Neural progenitor cell (in vitro differentiated cells): ENCODE data around the gene TOMM40L. TPM values are rescaled to one million over a fixed set of nuclear protein-coding genes. Genes with fewer than 3 reads are reported as not detected.

Experiments used
- DNase-seq: peaks from one replicate; pipeline ENCODE4 v3.0.0-alpha.2; 2016; ENCODE audit warnings: low spot score
- H2AFZ ChIP-seq: fragments of 200-600 bp; sonication (generic); replicated peaks from 2 replicates; pipeline ENCODE4 v1.6.1; 2016; ENCODE audit warnings: antibody characterized with exemption
- H3F3A ChIP-seq: fragments of 200-600 bp; sonication (generic); 2 replicates; pipeline ENCODE4 v1.6.1; 2016; ENCODE audit warnings: antibody characterized with exemption, low read depth
- H3K27ac ChIP-seq: fragments of 200-600 bp; sonication (generic); 2 replicates; pipeline ENCODE4 v1.5.1; 2016; ENCODE audit warnings: mild to moderate bottlenecking
- H3K27me3 ChIP-seq: fragments of 200-600 bp; sonication (generic); 2 replicates; pipeline ENCODE4 v1.6.1; 2016; ENCODE audit warnings: mild to moderate bottlenecking, moderate library complexity
- H3K36me3 ChIP-seq: fragments of 200-600 bp; sonication (generic); 2 replicates; pipeline ENCODE4 v1.5.1; 2016
- H3K4me1 ChIP-seq: fragments of 200-600 bp; sonication (generic); 2 replicates; pipeline ENCODE4 v1.6.1; 2016; ENCODE audit warnings: mixed run types
- H3K4me2 ChIP-seq: fragments of 200-600 bp; sonication (generic); 2 replicates; pipeline ENCODE4 v1.6.1; 2016
- H3K4me3 ChIP-seq: fragments of 200-600 bp; sonication (generic); 2 replicates; pipeline ENCODE4 v1.5.1; 2016
- H3K79me2 ChIP-seq: fragments of 200-600 bp; sonication (generic); 2 replicates; pipeline ENCODE4 v1.6.1; 2016; ENCODE audit warnings: low read depth
- H3K9ac ChIP-seq: fragments of 200-600 bp; sonication (generic); 2 replicates; pipeline ENCODE4 v1.6.1; 2016
- H3K9me3 ChIP-seq: fragments of 200-600 bp; sonication (generic); 2 replicates; pipeline ENCODE4 v1.5.1; 2016; ENCODE audit warnings: low read depth
- H4K20me1 ChIP-seq: fragments of 200-600 bp; sonication (generic); 2 replicates; pipeline ENCODE4 v1.6.1; 2016; ENCODE audit warnings: low read depth
- H3K27ac Mint-ChIP-seq: 3 replicates; pipeline ENCODE4 v1.8.0; 2021; ENCODE audit warnings: mixed read lengths
- H3K27me3 Mint-ChIP-seq: 2 replicates; pipeline ENCODE4 v1.8.0; 2022; ENCODE audit warnings: low read depth, mild to moderate bottlenecking, inconsistent platforms, moderate library complexity, mixed read lengths; ENCODE audit not compliant: insufficient read depth
- H3K36me3 Mint-ChIP-seq: 3 replicates; pipeline ENCODE4 v1.8.0; 2021; ENCODE audit warnings: mixed read lengths
- H3K4me1 Mint-ChIP-seq: 3 replicates; pipeline ENCODE4 v1.8.0; 2021; ENCODE audit warnings: mixed read lengths
- H3K4me3 Mint-ChIP-seq: 3 replicates; pipeline ENCODE4 v1.8.0; 2021; ENCODE audit warnings: mild to moderate bottlenecking, moderate library complexity, mixed read lengths
- H3K9me3 Mint-ChIP-seq: 3 replicates; pipeline ENCODE4 v1.8.0; 2020; ENCODE audit warnings: mixed read lengths
- CTCF ChIP-seq: fragments of 200-600 bp; sonication (generic); IDR thresholded peaks from 2 replicates; pipeline ENCODE4 v1.5.1; 2017; ENCODE audit warnings: antibody characterized with exemption, mild to moderate bottlenecking
- EZH2 ChIP-seq: fragments of 200-600 bp; sonication (generic); IDR thresholded peaks from 2 replicates; pipeline ENCODE4 v1.6.1; 2017; ENCODE audit warnings: antibody characterized with exemption, mild to moderate bottlenecking, moderate library complexity
- EZH2phosphoT487 ChIP-seq: fragments of 200-600 bp; sonication (generic); IDR thresholded peaks from 2 replicates; pipeline ENCODE4 v1.6.1; 2017; ENCODE audit warnings: antibody characterized with exemption
- total RNA-seq: library from RNA; depleted of rRNA; stranded (reverse); fragments of >200 nt; gene quantifications from 2 replicates; pipeline ENCODE4 v1.2.3, GENCODE V29; 2015; ENCODE audit warnings: low replicate concordance

TOMM40L gene
- total RNA-seq, 1 donor from 2014 or later: 7.2 TPM

- Mint-ChIP-seq H3K4me3 (no peak overlapping the region), H3K36me3 (no peaks in the 10 kb centered on the region), H3K27me3 (peaks cover 19% of the 10 kb centered on the region), H3K9me3 (no peaks in the 10 kb centered on the region), H3K4me1 (peaks cover 13% of the 10 kb centered on the region), H3K27ac (no peak overlapping the region)
- Histone ChIP-seq H3K79me2 (no peaks in the 10 kb centered on the region), H3K27ac (no peak overlapping the region), H3K4me2 (no peak overlapping the region), H3F3A (no peaks in the 10 kb centered on the region), H3K4me1 (no peaks in the 10 kb centered on the region), H4K20me1 (no peaks in the 10 kb centered on the region), H3K4me3 (no peak overlapping the region), H3K9me3 (no peaks in the 10 kb centered on the region), H3K9ac (no peak overlapping the region), H3K36me3 (no peaks in the 10 kb centered on the region), H3K27me3 (no peaks in the 10 kb centered on the region), H2AFZ (no peak overlapping the region)
- TF ChIP-seq EZH2phosphoT487 (no peak), EZH2 (no peak), CTCF (no peak)
- no peak for DNase-seq
Measured at GRCh38 chr1:161188381-161188780, 37.5 kb upstream of the TOMM40L start.

GRCh38 chr1:161189036-161189435 lies 36.8 kb upstream of the TOMM40L start:
- Mint-ChIP-seq H3K4me3 (no peak overlapping the region), H3K27me3 (peaks cover 14% of the 10 kb centered on the region), H3K27ac (no peak overlapping the region), H3K4me1 (peaks cover 13% of the 10 kb centered on the region), H3K36me3 (no peaks in the 10 kb centered on the region), H3K9me3 (no peaks in the 10 kb centered on the region)
- Histone ChIP-seq H2AFZ (no peak overlapping the region), H3K9ac (no peak overlapping the region), H3K4me2 (no peak overlapping the region), H3K27me3 (no peaks in the 10 kb centered on the region), H3K4me1 (no peaks in the 10 kb centered on the region), H3K36me3 (no peaks in the 10 kb centered on the region), H3K9me3 (no peaks in the 10 kb centered on the region), H3K27ac (no peak overlapping the region), H4K20me1 (no peaks in the 10 kb centered on the region), H3F3A (no peaks in the 10 kb centered on the region), H3K79me2 (no peaks in the 10 kb centered on the region), H3K4me3 (no peak overlapping the region)
- no peak for TF ChIP-seq CTCF
- no peak for TF ChIP-seq EZH2
- no peak for TF ChIP-seq EZH2phosphoT487
- DNase-seq: no peak

GRCh38 chr1:161190962-161191521 lies 34.8 kb upstream of the TOMM40L start:
- H3K27ac ChIP-seq: no peak overlapping the region
- Mint-ChIP-seq H3K27me3 (peaks cover 15% of the 10 kb centered on the region), H3K4me1 (peaks cover 13% of the 10 kb centered on the region), H3K4me3 (no peak overlapping the region), H3K27ac (no peak overlapping the region), H3K9me3 (no peaks in the 10 kb centered on the region), H3K36me3 (no peaks in the 10 kb centered on the region)
- H3K9me3 ChIP-seq: no peaks in the 10 kb centered on the region
- no peak overlapping the region for H3K4me3 ChIP-seq
- H3K4me2 ChIP-seq: no peak overlapping the region
- no peaks in the 10 kb centered on the region for H4K20me1 ChIP-seq
- no peaks in the 10 kb centered on the region for H3K79me2 ChIP-seq
- H3K36me3 ChIP-seq: no peaks in the 10 kb centered on the region
- H3K9ac ChIP-seq: no peak overlapping the region
- no peaks in the 10 kb centered on the region for H3F3A ChIP-seq
- H2AFZ ChIP-seq: no peak overlapping the region
- no peaks in the 10 kb centered on the region for H3K27me3 ChIP-seq
- H3K4me1 ChIP-seq: no peaks in the 10 kb centered on the region
- no peak for DNase-seq
- TF ChIP-seq EZH2: no peak
- no peak for TF ChIP-seq EZH2phosphoT487
- TF ChIP-seq CTCF: no peak
